Bone marrow (tissue), 2 donors: ENCODE data around the gene RCHY1.
A peak's percentile ranks its signal among the peaks of the same experiment; 100 is the strongest.
"Not testable (repeated sequence)": the region's sequence is repeated elsewhere in the genome, so short reads cannot be mapped to it uniquely, and the experiment has no call there.

ENCODE experiments used
- DNase-seq, 2 donors: peaks; one replicate each; lab custom pipeline; 2025; lab: John Stamatoyannopoulos, UW

The RCHY1 gene

GRCh38 chr4:75514131-75514948, at the start of gene RCHY1, which contains the start of gene THAP6:
Gene RCHY1, minus strand, starts transcription at chr4:75514403. Its CDS starts 117 bp downstream, at chr4:75514286.
Gene THAP6, plus strand, starts transcription at chr4:75514473. Its CDS starts 980 bp downstream, at chr4:75515453.
- peak; percentile 85 to 97 for DNase-seq

DNA sequence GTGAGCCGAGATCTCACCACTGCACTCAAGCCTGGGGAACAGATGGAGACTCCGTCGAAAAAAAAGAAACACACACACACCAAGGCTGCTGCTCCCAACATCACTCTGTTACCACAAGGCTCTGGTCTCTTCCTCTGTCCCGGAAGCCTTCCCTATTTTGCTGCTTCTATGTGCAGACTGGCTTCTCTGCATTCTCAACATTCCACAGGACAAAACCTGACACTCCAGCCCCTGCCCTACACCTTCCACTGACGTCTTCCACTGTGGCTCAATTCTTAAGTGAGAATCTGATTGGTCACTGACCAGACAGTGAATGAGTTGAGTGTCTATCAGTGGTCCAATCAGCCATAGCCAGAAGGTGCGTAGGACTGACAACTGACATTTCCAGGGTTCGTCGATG, 47.6 kb upstream of the RCHY1 start:
- DNase-seq = no peak

- no peak for DNase-seq
Observed at GRCh38 chr4:75557696-75558095, 43.5 kb upstream of the RCHY1 start.

DNA sequence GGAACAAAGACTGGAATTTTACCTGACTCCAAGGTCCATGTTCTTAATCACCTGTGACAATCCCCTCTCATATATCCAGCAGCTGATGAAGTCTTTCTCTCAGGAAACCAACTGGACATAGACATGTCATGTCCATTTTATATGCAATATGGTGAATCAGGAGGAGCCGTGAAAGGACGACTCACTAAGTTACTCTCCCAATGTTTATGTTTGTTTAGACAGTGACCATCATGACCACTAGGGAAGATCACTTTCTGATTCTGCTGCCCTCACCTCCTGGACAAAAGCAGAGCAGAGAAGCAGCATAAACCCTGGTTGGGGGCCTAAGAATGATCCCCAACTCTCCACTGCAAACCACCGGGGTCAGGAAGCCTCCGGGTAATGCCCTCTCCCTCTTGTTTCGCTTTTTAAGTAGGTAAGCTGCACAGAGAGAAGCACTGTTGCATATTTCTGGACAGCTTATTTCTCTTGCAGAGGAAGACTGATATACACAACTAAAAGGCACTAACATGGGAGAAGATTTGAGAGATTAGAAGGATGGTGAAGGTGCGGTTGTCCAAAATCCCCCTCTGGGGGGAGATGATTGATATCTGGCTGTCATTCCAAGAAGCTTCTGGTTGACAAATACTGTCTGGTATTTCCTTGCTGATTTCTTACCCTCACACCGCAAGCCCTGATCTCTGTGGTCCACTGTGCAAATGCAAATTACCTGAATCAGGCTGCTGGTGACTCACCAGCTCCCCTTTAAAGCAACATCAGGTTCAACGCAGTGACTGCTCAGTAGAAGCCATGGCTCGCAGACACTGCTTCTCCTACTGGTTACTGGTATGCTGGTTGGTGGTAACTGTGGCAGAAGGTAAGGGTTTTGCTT, 41.3 kb upstream of the RCHY1 start, which contains the start of gene ODAPH:
TSS of gene ODAPH (plus strand) at position 773 of the 871 bp plus-strand sequence. CDS start at position 790, 17 bp downstream.
- DNase-seq = no peak

- DNase-seq = no peak
Observed at GRCh38 chr4:75552452-75552851, 38.2 kb upstream of the RCHY1 start.

GRCh38 chr4:75549019-75549418, 34.8 kb upstream of the RCHY1 start:
- DNase-seq = no peak

- no peak for DNase-seq
Observed at GRCh38 chr4:75547647-75548387, 33.6 kb upstream of the RCHY1 start.

GRCh38 chr4:75545526-75545925, 31.3 kb upstream of the RCHY1 start:
- DNase-seq = no peak

- DNase-seq = no peak
Observed at GRCh38 chr4:75544870-75545269, 30.7 kb upstream of the RCHY1 start.

DNA sequence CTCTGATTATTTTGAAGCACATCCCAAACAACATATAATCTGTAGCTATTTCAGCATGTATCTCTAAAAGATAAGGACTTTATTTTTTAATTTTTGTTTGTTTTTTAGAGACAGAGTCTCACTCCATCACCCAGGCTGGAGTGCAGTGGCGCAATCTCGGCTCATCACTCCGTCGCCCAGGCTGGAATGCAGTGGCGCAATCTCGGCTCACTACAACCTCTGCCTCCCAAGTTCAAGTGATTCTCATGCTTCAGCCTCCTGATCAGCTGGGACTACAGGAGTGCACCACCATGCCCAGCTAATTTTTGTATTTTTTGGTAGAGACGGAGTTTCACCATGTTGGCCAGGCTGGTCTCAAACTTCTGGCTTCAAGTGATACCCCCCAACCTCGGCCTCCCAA, 30.0 kb upstream of the RCHY1 start:
- DNase-seq = not testable (repeated sequence)

GRCh38 chr4:75542824-75543223, 28.6 kb upstream of the RCHY1 start:
- DNase-seq = no peak

DNA sequence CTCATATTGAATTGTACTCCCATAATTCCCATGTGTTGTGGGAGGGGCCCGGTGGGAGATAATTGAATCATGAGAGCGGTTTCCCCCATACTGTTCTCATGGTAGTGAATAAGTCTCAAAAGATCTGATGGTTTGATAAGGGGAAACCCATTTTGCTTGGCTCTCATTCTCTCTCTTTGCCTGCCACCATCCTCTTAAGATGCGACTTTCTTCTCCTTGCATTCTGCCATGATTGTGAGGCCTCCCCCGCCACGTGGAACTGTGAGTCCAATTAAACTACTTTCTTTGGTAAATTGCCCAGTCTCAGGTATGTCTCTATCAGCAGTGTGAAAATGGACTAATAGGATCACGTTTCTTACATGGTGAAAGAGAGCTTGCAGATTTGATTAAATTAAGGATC, 23.1 kb upstream of the RCHY1 start:
- not testable (repeated sequence) for DNase-seq

DNA sequence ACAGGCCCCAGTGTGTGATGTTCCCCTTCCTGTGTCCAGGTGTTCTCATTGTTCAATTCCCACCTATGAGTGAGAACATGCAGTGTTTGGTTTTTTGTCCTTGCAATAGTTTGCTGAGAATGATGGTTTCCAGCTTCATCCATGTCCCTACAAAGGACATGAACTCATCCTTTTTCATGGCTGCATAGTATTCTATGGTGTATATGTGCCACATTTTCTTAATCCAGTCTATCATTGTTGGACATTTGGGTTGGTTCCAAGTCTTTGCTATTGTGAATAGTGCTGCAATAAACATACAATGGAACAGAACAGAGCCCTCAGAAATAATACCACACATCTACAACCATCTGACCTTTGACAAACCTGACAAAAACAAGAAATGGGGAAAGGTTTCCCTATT, 19.7 kb upstream of the RCHY1 start:
- DNase-seq = not testable (repeated sequence)

- DNase-seq = not testable (repeated sequence)
Observed at GRCh38 chr4:75533339-75533887, 19.2 kb upstream of the RCHY1 start.

DNA sequence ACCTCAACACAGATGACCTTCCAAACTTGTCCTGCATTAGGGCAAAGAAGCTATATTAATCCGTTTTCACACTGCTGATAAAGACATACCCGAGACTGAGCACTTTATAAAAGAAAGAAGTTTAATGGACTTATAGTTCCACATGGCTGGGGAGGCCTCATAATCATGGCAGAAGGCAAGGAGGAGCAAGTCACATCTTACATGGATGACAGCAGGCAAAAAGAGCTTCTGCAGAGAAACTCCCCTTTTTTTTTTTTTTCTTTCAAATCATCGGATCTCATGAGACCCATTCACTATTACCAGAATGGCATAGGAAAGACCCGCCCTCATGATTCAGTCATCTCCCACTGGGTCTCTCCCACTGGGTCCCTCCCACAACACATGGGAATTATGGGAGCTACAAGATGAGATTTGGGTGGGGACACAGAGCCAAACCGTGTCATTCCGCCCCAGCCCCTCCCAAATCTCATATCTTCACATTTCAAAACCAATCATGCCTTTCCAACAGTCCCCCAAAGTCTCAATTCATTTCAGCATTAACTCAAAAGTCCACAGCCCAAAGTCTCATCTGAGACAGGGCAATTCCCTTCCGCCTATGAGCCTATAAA, 17.4 kb upstream of the RCHY1 start:
- not testable (repeated sequence) for DNase-seq

DNA sequence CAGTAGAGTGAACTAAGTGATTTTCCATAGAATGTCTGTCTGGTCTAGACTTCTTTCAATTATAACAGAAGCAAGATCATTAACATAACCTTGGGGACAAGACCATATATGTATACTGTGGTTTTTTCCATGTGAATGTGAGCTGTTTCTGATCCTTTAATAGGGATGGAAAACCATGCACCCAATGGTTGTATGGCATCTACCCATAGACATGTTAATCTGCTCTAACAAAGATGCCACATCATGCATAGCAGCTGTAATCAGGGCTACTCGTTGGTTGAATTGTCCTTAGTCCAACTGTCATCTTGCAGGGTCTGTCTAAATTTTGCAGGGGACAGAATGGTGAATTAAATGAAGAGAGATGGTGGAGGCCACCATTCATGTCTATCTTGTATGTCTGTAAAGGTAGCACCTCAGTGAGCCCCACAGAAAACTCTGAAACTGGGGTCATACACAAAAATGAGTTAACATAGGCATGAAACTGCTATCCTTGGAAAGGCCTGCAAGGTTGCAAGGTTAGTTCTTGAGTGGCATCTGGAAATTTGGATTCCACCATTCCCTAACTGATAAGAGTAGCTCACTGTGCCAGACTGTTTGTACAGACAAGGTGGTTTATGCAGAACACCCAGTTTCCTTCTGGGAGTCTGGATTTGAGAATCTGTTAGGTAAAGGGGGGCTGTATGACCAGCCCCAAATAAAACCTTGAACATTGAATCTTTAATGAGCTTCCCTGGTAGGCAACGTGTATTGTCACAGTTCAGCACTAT, 16.5 kb upstream of the RCHY1 start:
- DNase-seq = no peak

DNA sequence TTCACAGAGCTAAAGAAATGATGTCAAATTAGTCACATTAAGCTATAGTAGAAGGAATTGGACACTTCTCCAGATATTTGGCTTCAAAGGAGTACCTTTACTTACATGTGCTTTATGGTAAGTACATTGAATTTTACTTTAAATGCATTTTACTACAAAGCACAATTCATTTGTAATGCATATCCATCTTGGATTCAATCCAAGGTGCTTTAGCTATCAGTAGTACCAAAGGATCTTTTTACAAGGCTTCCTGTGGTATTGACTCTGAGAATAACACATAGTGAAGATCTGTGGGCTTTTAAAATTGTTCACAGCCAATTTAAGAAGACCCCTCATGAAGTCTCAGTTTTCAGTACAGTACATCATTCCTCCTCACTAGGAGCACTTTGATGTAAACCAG, 13.3 kb upstream of the RCHY1 start:
- DNase-seq = no peak

GRCh38 chr4:75525910-75526309, 11.7 kb upstream of the RCHY1 start:
- DNase-seq = no peak

DNA sequence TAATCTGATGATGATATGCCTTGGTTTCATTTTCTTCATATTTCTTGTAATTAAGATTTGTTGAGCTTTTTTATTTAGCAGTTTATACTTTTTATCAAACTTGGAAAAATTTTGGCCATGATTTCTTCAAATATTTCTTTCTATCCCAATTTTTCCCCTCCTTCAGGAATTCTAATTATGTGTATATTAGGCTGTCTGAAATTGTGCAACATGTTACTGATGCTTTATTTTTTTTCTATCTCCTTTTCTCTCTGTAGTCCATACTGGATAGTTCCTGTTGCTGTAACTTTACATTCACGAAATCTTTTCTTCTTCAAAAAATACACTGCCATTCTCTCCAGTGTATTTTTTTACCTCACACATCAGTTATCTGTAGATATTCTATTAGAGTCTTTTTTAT, 10.9 kb upstream of the RCHY1 start:
- DNase-seq = no peak

DNA sequence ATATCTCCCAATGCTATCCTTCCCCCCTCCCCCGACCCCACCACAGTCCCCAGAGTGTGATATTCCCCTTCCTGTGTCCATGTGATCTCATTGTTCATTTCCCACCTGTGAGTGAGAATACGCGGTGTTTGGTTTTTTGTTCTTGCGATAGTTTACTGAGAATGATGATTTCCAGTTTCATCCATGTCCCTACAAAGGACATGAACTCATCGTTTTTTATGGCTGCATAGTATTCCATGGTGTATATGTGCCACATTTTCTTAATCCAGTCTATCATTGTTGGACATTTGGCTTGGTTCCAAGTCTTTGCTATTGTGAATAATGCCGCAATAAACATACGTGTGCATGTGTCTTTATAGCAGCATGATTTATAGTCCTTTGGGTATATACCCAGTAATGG, 5.2 kb upstream of the RCHY1 start:
- DNase-seq = not testable (repeated sequence)

DNA sequence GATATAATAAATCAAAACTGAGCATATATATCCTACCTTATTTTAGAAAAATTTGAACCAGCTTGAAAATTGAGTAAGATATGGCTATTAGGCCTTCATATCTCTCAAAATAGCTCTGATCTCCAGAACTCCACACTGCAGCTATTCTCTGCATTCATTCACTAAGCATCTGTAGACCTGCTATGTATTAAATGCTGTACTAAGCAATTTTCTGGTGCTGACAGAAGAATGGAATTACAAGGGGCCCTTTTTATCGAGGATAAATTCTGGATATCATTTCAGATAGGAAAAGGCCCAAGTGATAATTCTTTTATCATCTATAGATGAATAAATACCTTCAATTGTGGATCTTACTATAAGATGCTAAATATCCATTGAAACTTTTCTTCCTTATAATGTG, 1.9 kb upstream of the RCHY1 start:
- DNase-seq = no peak
